Left ventricle myocardium inferior (tissue), 1 donor: Measurements from ENCODE around the gene ZNF681. TPM values are rescaled to one million over a fixed set of nuclear protein-coding genes. Genes with fewer than 3 reads are reported as not detected.
"Not testable (repeated sequence)": the region's sequence is repeated elsewhere in the genome, so short reads cannot be mapped to it uniquely, and the experiment has no call there.

ENCODE experiments used
- DNase-seq: peaks from one replicate; pipeline ENCODE4 v3.0.0-alpha.2; 2020
- H3K27ac ChIP-seq: fragments of 200-600 bp; replicated peaks from 2 replicates; pipeline ENCODE4 v1.8.0; 2021
- H3K27me3 ChIP-seq: fragments of 200-600 bp; 2 replicates; pipeline ENCODE4 v1.8.0; 2021; ENCODE audit warnings: low read depth
- H3K36me3 ChIP-seq: fragments of 200-600 bp; 2 replicates; pipeline ENCODE4 v1.8.0; 2021
- H3K4me1 ChIP-seq: fragments of 200-600 bp; 2 replicates; pipeline ENCODE4 v1.8.0; 2021
- H3K4me3 ChIP-seq: fragments of 200-600 bp; 2 replicates; pipeline ENCODE4 v1.8.0; 2021; ENCODE audit warnings: mild to moderate bottlenecking, moderate library complexity
- H3K9me3 ChIP-seq: fragments of 200-600 bp; replicated peaks from 2 replicates; pipeline ENCODE4 v1.8.0; 2021
- CTCF ChIP-seq: fragments of 200-600 bp; IDR thresholded peaks from 2 replicates; pipeline ENCODE4 v1.8.0; 2021; ENCODE audit warnings: antibody characterized with exemption, mild to moderate bottlenecking, borderline replicate concordance
- intact Hi-C: fragments of 100-400 bp; cut with micrococcal nuclease; formaldehyde crosslinking; loops from one replicate; pipeline ENCODE4 v1.11.0; 2022
- total RNA-seq: library from RNA; stranded (reverse); fragmentation: NEBNext Ultra II Directional; extraction: Animal tissue kit (Norgen Biotek cat#: 25700); gene quantifications from one replicate; pipeline ENCODE4 v1.2.1, GENCODE V29; 2021
- donor health status: DM: no; HTN: yes; CAD: no; lungs with severe emphysema.

The ZNF681 gene
- total RNA-seq, 1 donor from 2014 or later, result 0.25 TPM

GRCh38 chr19:23779645-23780044, 21.0 kb upstream of the ZNF681 start:
- DNase-seq, result no peak
- no peak overlapping the region for H3K4me3 ChIP-seq
- peaks cover 13% of the 10 kb centered on the region for H3K36me3 ChIP-seq
- H3K27me3 ChIP-seq, result no peaks in the 10 kb centered on the region
- no peaks in the 10 kb centered on the region for H3K9me3 ChIP-seq
- H3K27ac ChIP-seq, result no peak overlapping the region
- TF ChIP-seq CTCF, result no peak
- intact Hi-C loops, result no loop called here
- H3K4me1 ChIP-seq, result no peaks in the 10 kb centered on the region

- Histone ChIP-seq H3K36me3 (peaks cover 6% of the 10 kb centered on the region), H3K27me3 (no peaks in the 10 kb centered on the region), H3K27ac (no peak overlapping the region), H3K4me3 (no peak overlapping the region), H3K9me3 (no peaks in the 10 kb centered on the region), H3K4me1 (no peaks in the 10 kb centered on the region)
- no peak for DNase-seq
- intact Hi-C loops, result no loop called here
- TF ChIP-seq CTCF, result no peak
These were observed 19.9 kb upstream of the ZNF681 start for GRCh38 chr19:23778566-23778965.

GRCh38 chr19:23778036-23778435, 19.3 kb upstream of the ZNF681 start:
- H3K36me3 ChIP-seq, DNase-seq, H3K9me3 ChIP-seq, H3K4me1 ChIP-seq, H3K27ac ChIP-seq, H3K4me3 ChIP-seq, intact Hi-C loops, H3K27me3 ChIP-seq: not testable (repeated sequence)

- Histone ChIP-seq H3K4me1 (no peaks in the 10 kb centered on the region), H3K4me3 (no peak overlapping the region), H3K27ac (no peak overlapping the region), H3K27me3 (no peaks in the 10 kb centered on the region), H3K9me3 (no peaks in the 10 kb centered on the region), H3K36me3 (peaks cover 6% of the 10 kb centered on the region)
- no peak for DNase-seq
- intact Hi-C loops, result no loop called here
- TF ChIP-seq CTCF, result no peak
These were observed 18.5 kb upstream of the ZNF681 start for GRCh38 chr19:23777216-23777615.

GRCh38 chr19:23776507-23777205, 18.0 kb upstream of the ZNF681 start:
- H3K27ac ChIP-seq, result no peak overlapping the region
- intact Hi-C loops, result no loop called here
- no peak for DNase-seq
- no peak for TF ChIP-seq CTCF
- peaks cover 6% of the 10 kb centered on the region for H3K36me3 ChIP-seq
- no peaks in the 10 kb centered on the region for H3K27me3 ChIP-seq
- H3K9me3 ChIP-seq, result no peaks in the 10 kb centered on the region
- H3K4me3 ChIP-seq, result no peak overlapping the region
- H3K4me1 ChIP-seq, result no peaks in the 10 kb centered on the region

GRCh38 chr19:23774524-23774971, 15.9 kb upstream of the ZNF681 start:
- Histone ChIP-seq H3K4me3 (no peak overlapping the region), H3K36me3 (peaks cover 4% of the 10 kb centered on the region), H3K27ac (no peak overlapping the region), H3K9me3 (no peaks in the 10 kb centered on the region), H3K27me3 (no peaks in the 10 kb centered on the region), H3K4me1 (no peaks in the 10 kb centered on the region)
- DNase-seq, result no peak
- no peak for TF ChIP-seq CTCF
- intact Hi-C loops, result no loop called here
